OCI-LY1 (cell line): Measurements from ENCODE around the gene CPLX1.

ENCODE experiments used
- H2AFZ ChIP-seq: fragments of 200-600 bp; sonication (generic), shearing (Covaris generic); 2 replicates; pipeline ENCODE4 v1.6.0; 2014; ENCODE audit warnings: antibody characterized with exemption, mild to moderate bottlenecking, low read length
- H3F3A ChIP-seq: fragments of 200-600 bp; sonication (generic), shearing (Covaris generic); 2 replicates; pipeline ENCODE4 v1.6.0; 2014; ENCODE audit warnings: mild to moderate bottlenecking, antibody characterized with exemption, low read length, moderate library complexity; ENCODE audit not compliant: insufficient read depth
- H3K27ac ChIP-seq: fragments of 200-600 bp; sonication (generic); 2 replicates; pipeline ENCODE4 v1.5.1; 2014; ENCODE audit warnings: low read length, mixed run types, mild to moderate bottlenecking, low read depth; ENCODE audit not compliant: poor library complexity, severe bottlenecking
- H3K27me3 ChIP-seq: fragments of 200-600 bp; sonication (generic); 2 replicates; pipeline ENCODE4 v1.6.0; 2014; ENCODE audit warnings: antibody characterized with exemption, mild to moderate bottlenecking, low read length, moderate library complexity; ENCODE audit not compliant: insufficient read depth
- H3K36me3 ChIP-seq: fragments of 200-600 bp; sonication (generic); 2 replicates; pipeline ENCODE4 v1.6.1; 2014; ENCODE audit warnings: mild to moderate bottlenecking, antibody characterized with exemption, low read length, moderate library complexity, mixed read lengths; ENCODE audit not compliant: insufficient read depth
- H3K4me1 ChIP-seq: fragments of 200-600 bp; sonication (generic); 2 replicates; pipeline ENCODE4 v1.5.1; 2014; ENCODE audit warnings: mild to moderate bottlenecking, low read length, moderate library complexity; ENCODE audit not compliant: insufficient read depth, severe bottlenecking
- H3K4me2 ChIP-seq: fragments of 200-600 bp; sonication (generic), shearing (Covaris generic); 2 replicates; pipeline ENCODE4 v1.6.1; 2014; ENCODE audit warnings: low read length
- H3K4me3 ChIP-seq: fragments of 200-600 bp; sonication (generic); 2 replicates; pipeline ENCODE4 v1.5.1; 2014; ENCODE audit warnings: low read length, low read depth, mild to moderate bottlenecking, mixed read lengths; ENCODE audit not compliant: poor library complexity, severe bottlenecking
- H3K79me2 ChIP-seq: fragments of 200-600 bp; shearing (Covaris generic); 2 replicates; pipeline ENCODE4 v1.6.1; 2016; ENCODE audit warnings: mixed run types, low read length, mixed read lengths; ENCODE audit not compliant: insufficient read depth
- H3K9ac ChIP-seq: fragments of 200-600 bp; sonication (generic), shearing (Covaris generic); 2 replicates; pipeline ENCODE4 v1.6.1; 2014; ENCODE audit warnings: mild to moderate bottlenecking, low read length, mixed read lengths
- H3K9me2 ChIP-seq: fragments of 200-600 bp; sonication (generic), shearing (Covaris generic); 2 replicates; pipeline ENCODE4 v1.6.1; 2014; ENCODE audit warnings: low read depth, mild to moderate bottlenecking, low read length, mixed read lengths
- H3K9me3 ChIP-seq: fragments of 200-600 bp; shearing (Covaris generic); 2 replicates; pipeline ENCODE4 v1.6.1; 2014; ENCODE audit warnings: low read length, mixed read lengths
- H4K20me1 ChIP-seq: fragments of 200-600 bp; sonication (generic), shearing (Covaris generic); 2 replicates; pipeline ENCODE4 v1.6.0; 2016; ENCODE audit warnings: mild to moderate bottlenecking, low read length; ENCODE audit not compliant: insufficient read depth
- CTCF ChIP-seq: fragments of 200-600 bp; sonication (generic), shearing (Covaris generic); IDR thresholded peaks from 2 replicates; pipeline ENCODE4 v1.5.1; 2017; ENCODE audit warnings: mild to moderate bottlenecking, antibody characterized with exemption, low read length, moderate library complexity, mixed read lengths
- EZH2 ChIP-seq: fragments of 200-600 bp; sonication (generic), shearing (Covaris generic); IDR thresholded peaks from 2 replicates; pipeline ENCODE4 v1.8.0; 2017; ENCODE audit warnings: borderline replicate concordance, mixed run types, mild to moderate bottlenecking, antibody characterized with exemption, low read length, moderate library complexity, mixed read lengths

Gene CPLX1

GRCh38 chr4:792626-793092, 33.3 kb downstream of the CPLX1 start:
- H2AFZ ChIP-seq, result no peak overlapping the region

GRCh38 chr4:791898-792625, 33.9 kb downstream of the CPLX1 start:
- Histone ChIP-seq H3K27me3 (no peaks in the 10 kb centered on the region), H2AFZ (no peak overlapping the region), H3K9me3 (no peaks in the 10 kb centered on the region), H4K20me1 (no peaks in the 10 kb centered on the region), H3K9ac (no peak overlapping the region; the same call in 1 of the 2 replicates), H3K36me3 (no peaks in the 10 kb centered on the region), H3K9me2 (no peaks in the 10 kb centered on the region), H3K4me2 (peak overlapping the region; percentile 56), H3K79me2 (no peaks in the 10 kb centered on the region), H3K4me1 (peaks cover 39% of the 10 kb centered on the region), H3F3A (no peaks in the 10 kb centered on the region), H3K27ac (no peak overlapping the region), H3K4me3 (peak overlapping the region; percentile 19)
- TF ChIP-seq EZH2 (no peak), CTCF (no peak)

More at GRCh38 chr4:792626-793092, 33.3 kb downstream of the CPLX1 start:
- Histone ChIP-seq H3K79me2 (no peaks in the 10 kb centered on the region), H3K9me2 (no peaks in the 10 kb centered on the region), H4K20me1 (no peaks in the 10 kb centered on the region), H3K9ac (no peak overlapping the region; the same call in 1 of the 2 replicates), H3K9me3 (no peaks in the 10 kb centered on the region), H3K4me1 (peaks cover 39% of the 10 kb centered on the region), H3K27me3 (no peaks in the 10 kb centered on the region), H3K27ac (peak overlapping the region; percentile 74), H3F3A (no peaks in the 10 kb centered on the region), H3K4me3 (peak overlapping the region; percentile 19), H3K36me3 (no peaks in the 10 kb centered on the region), H3K4me2 (peak overlapping the region; percentile 56)
- TF ChIP-seq EZH2 (no peak), CTCF (peak; percentile 9; the same call in 1 of the 2 replicates)

- peaks cover 34% of the 10 kb centered on the region for H3K4me1 ChIP-seq
- no peak overlapping the region for H3K27ac ChIP-seq
- H3K4me2 ChIP-seq, result no peak overlapping the region
- H3K9ac ChIP-seq, result no peak overlapping the region
- no peaks in the 10 kb centered on the region for H3K36me3 ChIP-seq
- no peaks in the 10 kb centered on the region for H3K79me2 ChIP-seq
- H3F3A ChIP-seq, result no peaks in the 10 kb centered on the region
- TF ChIP-seq EZH2, result no peak
- TF ChIP-seq CTCF, result no peak
- no peaks in the 10 kb centered on the region for H4K20me1 ChIP-seq
- no peak overlapping the region for H3K4me3 ChIP-seq
- no peaks in the 10 kb centered on the region for H3K9me2 ChIP-seq
- H2AFZ ChIP-seq, result no peak overlapping the region
- no peaks in the 10 kb centered on the region for H3K9me3 ChIP-seq
- H3K27me3 ChIP-seq, result no peaks in the 10 kb centered on the region
Observed at GRCh38 chr4:791252-791897, 34.6 kb downstream of the CPLX1 start.
